HG02870 (cell line): ENCODE data around the gene MUC20.
"Not testable (repeated sequence)": the region's sequence is repeated elsewhere in the genome, so short reads cannot be mapped to it uniquely, and the experiment has no call there.

Experiments
- ATAC-seq: cut with Tn5 transposase; IDR thresholded peaks from one replicate; pipeline ENCODE4 v1.9.1; 2021; ENCODE audit warnings: mild to moderate bottlenecking, moderate library complexity; ENCODE audit not compliant: unreplicated experiment

Gene MUC20

DNA sequence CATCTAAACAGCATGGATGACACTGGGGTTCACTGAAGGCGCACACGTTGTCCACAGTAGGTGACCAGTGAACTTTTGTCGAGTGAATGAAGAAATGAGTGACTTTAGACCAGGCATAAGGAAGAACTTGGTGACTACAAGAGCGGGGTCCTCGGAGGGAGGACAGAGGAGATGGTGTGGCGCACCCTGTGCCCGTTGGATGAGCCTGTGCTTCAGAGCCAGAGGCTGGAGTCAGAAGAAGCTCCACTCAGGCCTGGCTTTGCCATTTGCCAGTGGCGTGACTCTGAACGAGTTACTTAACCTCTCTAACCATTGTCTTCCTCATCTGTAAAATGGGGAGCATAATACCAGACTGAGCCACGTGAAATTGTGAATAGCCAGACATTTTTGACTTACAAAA, 48.8 kb downstream of the MUC20 start:
- ATAC-seq = no peak

DNA sequence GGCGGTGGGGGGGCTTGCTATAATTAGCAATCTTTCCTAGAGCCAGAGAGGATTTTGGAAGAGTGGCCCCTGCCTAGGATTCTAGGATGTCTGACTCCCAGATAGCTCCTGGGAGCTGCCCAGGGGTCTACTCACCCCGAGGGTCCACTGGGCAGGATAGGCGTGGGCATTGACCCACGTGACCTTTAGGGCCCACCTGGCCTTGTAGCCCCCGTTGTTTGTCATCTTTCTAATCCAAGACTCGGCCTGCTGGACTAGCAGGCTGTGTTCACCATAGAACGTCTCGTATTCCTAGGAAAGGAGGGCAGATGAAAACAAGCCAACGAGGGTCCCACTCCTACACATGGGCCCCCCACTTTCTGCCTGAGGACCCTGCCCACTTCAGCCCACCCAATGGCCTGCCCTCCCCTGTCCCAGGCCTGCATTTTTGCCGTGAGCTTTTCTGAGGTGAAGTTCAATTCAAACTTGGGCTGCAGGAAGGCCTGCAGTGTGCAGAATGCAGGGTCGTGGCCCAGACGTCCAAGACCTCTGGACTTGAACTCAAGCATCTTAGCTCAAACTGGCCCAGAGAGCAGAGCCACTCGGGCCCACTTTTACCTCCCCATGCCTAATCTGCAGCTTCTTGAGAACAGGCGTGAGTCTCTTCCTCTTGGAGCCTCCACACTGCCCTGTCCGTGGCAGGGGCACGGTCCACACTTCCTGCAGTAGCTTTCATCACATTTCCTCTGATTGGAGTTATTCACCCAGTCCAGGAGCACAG, 49.5 kb downstream of the MUC20 start:
- ATAC-seq = no peak

DNA sequence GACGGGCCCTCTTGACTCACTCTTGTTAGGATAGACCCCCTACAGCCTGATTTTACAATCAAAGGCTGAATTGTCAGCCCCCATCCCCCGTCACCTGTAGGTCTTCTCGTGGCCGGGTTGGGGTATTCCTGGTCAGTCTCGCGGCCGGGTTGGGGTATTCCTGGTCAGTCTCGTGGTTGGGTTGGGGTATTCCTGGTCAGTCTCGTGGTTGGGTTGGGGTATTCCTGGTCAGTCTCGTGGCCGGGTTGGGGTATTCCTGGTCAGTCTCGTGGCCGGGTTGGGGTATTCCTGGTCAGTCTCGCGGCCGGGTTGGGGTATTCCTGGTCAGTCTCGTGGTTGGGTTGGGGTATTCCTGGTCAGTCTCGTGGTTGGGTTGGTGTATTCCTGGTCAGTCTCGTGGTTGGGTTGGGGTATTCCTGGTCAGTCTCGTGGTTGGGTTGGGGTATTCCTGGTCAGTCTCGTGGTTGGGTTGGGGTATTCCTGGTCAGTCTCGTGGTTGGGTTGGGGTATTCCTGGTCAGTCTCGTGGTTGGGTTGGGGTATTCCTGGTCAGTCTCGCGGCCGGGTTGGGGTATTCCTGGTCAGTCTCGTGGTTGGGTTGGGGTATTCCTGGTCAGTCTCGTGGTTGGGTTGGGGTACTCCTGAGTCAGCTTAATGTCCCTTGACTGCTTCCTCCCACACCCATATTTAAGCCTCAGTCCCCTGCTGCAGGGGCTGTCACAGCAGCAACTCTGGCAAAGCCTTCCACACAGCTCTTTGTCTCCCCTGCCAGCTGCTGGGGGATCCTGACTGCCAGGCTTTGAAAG, 50.3 kb downstream of the MUC20 start:
- not testable (repeated sequence) for ATAC-seq

DNA sequence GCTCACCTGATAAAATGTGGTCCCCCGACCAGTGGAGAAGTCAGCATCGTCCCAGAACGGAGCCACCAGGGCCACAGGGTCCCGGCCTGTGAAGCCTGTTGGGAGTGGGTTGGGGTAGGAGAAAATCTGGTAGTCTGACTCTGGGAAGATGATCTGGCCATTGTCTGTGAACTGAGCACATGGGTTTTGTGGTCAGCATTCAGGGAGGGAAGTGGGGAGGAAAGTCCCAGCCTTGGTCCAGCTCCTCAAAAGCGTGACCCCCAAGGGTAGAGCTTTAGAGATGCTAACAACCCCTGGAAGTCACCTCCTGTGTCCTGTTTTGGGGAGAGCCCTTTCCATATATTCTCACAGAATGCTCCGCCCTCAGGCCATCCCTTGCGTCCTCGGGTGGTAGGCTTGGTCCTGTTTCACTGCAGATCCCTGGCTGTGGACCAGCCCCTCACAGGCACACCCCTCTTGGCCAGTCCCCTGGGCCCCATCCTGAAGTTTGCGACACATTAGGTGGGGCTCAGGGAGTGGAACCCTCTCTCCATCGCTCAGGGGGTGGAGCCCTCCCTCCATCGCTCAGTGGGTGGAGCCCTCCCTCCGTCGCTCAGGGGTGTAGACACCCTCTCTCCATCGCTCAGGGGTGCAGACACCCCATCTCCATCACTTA, 51.0 kb downstream of the MUC20 start:
- ATAC-seq = no peak

DNA sequence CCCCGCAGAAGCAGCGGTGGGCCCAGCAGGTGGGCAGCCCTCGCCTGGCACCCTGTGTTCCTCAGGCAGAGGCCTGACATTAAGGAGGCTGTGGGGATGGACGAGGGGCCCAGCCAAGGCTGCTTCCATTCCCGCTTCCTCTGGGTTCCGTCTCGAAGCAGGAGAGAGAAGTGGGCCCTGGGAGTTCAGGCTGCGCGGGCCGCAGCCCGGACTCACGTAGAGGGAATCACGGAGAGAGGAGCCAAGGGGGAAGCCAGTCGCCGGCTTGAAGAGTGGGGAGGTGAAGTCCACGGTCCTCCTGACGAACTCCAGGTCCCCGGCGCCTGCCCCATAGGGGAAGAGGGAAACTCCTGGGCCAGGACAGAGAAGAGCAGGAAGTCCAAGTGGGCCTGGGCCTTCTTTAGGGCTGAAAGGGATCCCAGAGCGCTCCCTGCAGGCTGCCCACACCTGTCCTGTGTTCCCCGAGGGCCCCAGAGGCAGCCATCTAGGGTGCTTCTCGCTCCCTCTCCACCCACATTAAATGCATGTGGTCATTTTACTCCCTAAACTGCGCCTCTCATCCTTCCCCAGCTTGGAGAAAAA, 53.3 kb downstream of the MUC20 start:
- no peak for ATAC-seq

DNA sequence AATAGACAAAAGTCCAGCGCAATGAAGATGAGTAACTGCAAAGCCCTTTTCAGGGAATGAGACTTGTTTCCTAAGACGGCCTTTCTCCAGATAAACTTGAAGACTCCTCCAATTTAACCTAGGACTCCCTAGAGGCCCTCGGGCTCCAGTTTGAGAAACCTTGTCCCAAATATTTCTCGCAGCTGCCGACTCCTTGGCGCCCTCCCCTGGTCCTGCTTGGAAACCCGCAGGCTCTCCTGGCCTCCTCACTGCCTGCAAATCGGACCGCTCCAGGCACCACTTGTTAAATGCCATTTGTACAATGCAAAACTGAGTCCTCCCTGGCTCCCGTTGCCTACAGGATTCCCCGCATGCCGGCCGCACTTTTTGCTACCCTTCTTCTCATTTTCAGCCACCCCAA, 54.1 kb downstream of the MUC20 start:
- ATAC-seq = no peak

DNA sequence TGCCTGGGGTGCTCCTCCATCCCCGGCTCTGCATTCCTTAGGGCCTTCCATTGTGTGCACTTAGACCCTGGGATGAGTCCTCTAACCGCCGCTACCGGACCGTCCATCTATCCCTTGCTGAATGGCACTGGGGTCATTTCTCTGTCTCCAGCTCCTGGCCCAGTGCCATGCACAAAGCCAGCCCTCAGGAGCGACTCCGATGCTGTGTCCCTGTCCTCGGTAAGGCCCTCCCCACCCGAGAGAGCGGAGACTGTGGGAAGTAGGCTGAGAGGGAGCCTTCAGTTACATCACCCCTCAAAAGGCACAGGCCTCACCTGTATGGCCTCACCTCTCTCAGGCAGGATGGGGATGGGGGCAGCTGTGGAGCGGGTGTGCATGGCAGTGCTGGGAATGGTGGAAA, 57.2 kb downstream of the MUC20 start:
- ATAC-seq = no peak

DNA sequence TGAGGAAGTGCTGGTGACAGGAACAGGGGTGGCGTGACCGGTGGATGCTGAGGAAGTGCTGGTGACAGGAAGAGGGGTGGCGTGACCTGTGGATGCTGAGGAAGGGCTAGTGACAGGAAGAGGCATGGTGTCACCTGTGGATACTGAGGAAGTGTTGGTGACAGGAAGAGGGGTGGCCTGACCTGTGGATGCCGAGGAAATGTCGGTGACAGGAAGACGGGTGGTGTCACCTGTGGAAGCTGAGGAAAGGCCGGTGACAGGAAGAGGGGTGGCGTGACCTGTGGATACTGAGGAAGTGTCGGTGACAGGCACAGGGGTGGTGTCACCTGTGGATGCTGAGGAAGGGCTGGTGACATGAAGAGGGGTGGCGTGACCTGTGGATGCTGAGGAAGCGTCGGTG, 60.5 kb downstream of the MUC20 start:
- not testable (repeated sequence) for ATAC-seq
